Ramos (cell line): Measurements from ENCODE around the gene TIFAB.

Source experiments
- in situ Hi-C: fragments of 300-500 bp; cut with MboI; formaldehyde crosslinking; loops from one replicate; pipeline ENCODE4 v1.14.3; 2022; ENCODE audit warnings: low sequenced_read_pairs; ENCODE audit not compliant: unreplicated experiment

TIFAB gene

GRCh38 chr5:135445306-135445985 lies 6.7 kb downstream of the TIFAB start:
- in situ Hi-C loops: no loop called here

DNA sequence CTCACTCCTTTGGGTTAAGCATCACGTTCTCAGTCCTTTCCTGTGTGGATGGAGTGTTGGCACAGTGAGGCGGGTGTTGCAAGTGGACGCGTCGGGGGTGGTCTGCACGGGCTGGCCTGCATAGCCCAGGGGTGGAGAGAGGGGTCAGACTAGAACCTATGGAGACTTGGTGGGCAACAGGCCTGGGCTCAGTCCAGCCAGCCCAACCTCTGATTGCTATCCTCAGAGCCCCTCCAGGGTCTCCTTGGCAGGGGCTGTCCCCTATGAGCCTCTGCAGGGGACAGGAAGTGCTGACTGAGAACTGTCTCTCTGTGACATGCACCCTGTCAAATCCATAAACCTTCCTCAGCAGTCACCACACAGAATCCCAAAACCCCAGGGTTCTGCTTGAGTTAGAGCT lies 7.3 kb downstream of the TIFAB start:
- in situ Hi-C loops: no loop called here

GRCh38 chr5:135444360-135444759 lies 7.8 kb downstream of the TIFAB start:
- in situ Hi-C loops: no loop called here

- in situ Hi-C loops: no loop called here
These were observed 8.8 kb downstream of the TIFAB start for GRCh38 chr5:135443161-135443960.

DNA sequence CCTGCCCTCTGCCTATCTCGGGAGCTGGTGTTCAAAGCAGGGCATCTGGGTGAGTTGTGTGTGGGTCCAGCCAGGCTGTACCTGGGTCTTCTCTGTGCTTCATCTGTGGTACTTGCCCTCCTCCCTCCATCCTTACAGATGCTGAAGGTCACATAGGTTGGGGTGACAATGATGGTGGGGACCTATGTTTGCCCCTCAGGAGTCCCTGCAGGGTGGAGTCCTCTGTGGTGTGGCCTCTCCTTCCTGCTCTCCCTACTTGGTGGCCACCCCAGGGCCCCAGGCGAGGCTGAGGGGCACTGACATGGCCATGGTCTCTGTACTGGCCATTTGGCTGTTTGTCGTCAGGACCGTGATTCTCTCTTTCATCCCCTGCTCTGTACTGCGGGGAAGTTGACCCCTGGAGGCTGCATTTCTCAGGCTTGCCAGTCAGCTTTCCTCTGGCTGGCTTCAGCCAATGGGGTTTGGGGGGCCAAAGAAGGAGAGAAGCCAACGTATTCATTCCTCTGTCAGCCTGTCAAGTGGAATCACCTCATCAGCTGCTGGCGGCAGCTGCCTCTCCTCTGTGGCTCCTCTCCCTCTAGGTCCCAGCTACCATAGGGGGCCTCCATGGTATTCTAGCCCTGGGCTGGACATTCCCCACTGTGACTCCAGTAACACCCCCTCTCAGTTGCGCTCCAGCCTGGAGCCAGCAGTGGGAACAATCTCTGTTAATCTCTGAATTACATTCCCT lies 9.6 kb downstream of the TIFAB start:
- in situ Hi-C loops: no loop called here

DNA sequence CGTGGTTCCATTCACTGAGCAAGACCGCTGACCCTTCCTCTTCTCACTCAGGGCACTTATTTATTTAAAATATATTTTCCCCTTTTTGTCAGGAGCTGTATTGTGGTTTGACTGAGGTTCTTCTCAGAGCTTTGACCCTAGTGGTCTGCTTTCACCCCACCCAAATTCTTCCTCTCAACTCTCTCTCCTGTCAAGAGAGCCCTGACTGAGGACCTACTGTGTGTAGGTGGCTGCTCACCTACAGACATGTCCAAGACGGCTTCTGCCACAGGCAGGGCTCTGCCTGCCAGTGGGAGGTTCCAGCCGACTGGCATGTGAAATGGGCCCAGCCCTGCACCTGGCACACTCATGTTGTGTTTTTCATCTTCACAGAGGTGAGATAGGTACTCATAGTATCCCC lies 10.2 kb downstream of the TIFAB start:
- in situ Hi-C loops: no loop called here

GRCh38 chr5:135441350-135441831 lies 10.8 kb downstream of the TIFAB start:
- in situ Hi-C loops: no loop called here

DNA sequence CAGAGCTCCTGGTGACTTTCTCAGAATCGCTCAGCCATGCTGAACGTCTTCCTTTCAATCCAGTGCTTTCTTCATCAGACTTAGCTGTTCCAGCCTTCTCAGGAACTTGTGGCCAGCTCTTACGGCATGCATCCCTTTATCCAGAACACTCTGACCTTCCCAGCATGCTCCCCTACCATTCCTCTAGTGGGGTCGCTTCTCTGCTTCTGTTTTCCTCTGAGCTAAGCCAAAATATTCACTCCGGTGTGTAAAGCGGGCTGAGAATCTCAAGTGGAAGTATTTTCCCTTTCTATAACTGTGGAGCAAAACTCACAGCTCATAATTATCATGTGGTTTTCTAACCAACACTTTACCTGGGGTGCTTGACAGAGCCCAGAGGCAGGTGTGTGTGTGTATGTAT lies 11.2 kb downstream of the TIFAB start:
- in situ Hi-C loops: no loop called here

DNA sequence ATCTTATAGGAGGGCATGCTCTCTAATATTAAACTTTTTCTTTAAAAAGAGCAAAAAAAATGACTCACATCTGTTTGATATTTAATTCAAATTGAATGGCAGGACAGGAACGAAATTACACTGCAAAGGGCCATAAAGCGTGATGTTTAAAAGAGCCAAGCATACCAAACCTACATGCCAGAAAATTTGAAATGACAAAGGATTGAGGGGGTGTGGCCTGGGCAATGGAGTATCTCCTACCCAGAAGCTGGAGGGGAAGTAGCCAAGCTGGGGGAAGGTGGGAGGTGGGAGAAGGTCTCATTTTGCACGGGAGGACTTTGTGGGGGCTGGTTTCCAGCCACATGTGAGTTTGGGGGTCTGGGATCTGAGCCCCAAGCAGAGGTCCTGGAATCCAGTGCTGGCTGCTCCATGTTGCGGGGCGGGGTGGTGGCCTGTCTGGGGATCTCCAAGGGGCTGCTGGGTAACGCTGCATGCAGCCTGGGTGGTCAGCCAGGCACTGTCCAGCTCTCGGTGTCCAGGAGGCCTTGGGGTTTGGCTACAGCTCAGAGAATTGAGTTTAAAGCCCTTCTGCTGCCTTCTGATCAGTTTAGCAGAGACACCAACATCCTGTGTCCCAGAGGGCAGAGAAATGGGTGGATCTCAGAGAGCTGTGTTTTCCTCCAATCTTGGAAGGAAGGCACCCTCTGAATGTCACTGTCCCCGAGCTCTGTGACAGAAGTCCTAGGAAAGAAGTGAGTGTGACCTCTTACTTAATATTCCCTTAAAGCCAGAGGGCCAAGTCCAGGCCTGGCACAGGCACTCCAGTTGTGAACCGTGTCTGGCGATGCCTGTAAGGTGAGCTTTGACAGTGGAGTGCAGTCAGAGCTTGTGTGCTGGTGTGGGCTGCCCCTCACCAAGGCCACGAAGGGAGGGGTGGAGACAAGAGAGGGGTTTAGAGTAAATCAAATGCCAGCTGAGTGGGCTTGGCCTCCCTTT lies 12.6 kb downstream of the TIFAB start:
- in situ Hi-C loops: no loop called here

GRCh38 chr5:135438636-135439221 lies 13.4 kb downstream of the TIFAB start:
- in situ Hi-C loops: no loop called here

DNA sequence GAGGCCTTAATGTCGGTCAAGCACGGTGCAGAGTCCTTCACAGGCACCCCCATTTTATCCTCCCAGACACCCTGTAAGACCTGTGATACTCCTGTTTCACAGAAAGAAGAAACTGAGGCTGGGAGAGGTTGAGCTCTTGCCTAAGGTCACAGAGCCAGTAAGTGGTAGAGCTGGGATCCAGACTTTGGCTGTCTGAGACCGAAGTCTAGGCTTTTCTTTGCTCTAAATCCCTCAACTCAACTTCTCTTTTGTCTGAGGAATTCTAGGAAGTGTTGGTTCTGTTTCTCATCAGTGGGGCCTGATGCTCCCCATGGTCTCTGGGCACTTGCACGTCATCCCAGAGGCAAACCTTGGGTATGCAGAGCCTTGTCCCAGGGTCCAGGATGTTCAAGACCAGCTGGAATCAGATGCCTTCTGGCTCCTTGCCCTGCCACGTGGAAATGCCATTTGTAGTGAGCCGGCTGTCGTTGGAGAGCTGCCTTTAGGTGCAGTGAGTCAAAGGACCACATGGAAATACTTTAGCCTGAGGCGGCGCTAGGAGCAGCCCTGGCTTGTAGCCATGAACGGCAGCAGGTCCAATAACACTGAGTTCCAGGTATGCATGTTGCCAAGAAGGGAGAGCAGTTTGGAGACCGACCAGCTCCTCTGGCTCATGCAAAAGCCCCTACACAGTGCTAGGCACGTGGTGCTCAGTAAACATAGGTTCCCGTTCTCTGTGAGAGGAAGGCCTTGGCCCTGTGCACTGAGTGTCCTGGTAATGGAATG lies 14.2 kb downstream of the TIFAB start:
- in situ Hi-C loops: no loop called here

DNA sequence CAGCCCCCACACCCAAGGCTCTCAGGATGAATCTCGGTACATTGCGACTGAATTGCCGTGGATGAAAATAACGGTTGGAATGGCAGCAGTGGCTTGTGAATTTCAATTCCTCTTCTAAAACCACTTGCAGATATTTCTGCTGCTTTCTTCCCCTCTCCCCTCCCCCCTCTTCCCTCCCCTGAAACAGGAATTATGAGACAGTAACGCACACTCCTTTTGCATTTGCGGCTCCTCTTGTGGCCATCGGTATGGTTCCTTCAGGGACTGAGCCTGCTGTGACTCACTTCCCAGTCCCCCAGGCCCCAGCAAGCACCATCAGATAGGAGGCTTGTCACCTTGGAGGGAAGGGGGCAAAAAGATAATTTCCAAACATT lies 14.7 kb downstream of the TIFAB start:
- in situ Hi-C loops: no loop called here

DNA sequence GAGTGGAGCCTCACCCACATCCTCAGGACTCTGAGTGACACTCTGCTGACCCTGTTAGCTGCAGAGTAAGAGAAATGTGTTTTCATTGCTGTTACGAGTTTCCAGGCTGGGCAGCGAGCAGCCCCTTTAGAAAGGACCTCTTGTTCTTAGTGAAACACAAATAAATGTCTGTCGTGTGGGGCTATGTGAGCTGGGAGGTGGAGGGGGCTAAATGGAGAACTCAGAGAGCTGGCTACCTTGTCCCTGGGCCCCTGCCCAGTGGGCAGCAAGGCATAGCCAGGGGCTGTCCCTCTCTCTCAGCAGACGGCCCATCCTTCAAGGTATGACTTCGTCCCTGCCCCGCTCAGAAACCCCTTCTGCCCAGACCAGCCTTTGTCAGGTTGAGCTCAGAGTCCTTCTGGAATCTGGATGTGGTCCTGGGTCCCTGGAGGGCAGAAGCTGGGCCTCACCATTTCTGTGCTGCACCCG lies 15.2 kb downstream of the TIFAB start:
- in situ Hi-C loops: no loop called here

DNA sequence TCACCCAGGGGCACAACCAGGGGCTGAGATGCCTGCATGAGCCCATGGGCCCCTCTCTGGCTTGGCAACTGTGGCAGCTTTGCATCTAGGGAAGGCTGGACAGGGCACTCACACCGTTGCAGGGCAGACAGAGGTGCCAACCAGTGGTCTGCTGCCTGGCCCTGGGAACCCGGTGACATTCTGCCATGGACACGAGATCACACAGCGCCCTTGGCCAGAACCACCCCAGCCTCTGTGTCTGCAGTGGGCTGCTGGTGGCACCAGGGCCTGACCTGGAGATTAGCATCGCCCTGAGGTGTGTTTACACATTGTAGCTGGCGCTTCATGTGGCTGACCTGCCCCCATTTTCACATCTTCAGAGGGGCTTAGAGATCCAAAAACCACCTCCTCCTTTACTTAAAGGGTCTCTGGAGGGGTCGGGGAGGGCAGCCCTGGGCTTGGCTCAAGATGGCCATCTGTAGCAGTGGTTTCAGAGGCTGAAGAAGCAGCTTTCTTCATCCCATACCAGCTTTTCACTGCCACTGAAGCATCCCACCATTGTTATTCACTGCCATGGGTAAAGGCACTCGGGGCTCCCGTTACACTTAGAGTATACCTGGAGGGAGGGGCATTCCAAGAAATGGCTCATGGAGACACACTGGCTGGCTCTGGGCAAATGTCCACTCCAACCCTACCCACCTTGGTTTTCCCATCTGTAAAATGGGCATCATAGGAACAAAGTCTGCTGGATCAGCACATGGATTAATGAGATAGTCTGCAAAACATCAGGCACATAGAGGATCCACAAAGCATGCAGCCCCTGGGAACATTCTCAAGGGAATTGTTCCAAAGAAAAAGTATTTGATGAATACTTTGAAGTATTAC lies 16.5 kb downstream of the TIFAB start:
- in situ Hi-C loops: no loop called here

GRCh38 chr5:135434591-135435466 lies 17.3 kb downstream of the TIFAB start:
- in situ Hi-C loops: no loop called here

DNA sequence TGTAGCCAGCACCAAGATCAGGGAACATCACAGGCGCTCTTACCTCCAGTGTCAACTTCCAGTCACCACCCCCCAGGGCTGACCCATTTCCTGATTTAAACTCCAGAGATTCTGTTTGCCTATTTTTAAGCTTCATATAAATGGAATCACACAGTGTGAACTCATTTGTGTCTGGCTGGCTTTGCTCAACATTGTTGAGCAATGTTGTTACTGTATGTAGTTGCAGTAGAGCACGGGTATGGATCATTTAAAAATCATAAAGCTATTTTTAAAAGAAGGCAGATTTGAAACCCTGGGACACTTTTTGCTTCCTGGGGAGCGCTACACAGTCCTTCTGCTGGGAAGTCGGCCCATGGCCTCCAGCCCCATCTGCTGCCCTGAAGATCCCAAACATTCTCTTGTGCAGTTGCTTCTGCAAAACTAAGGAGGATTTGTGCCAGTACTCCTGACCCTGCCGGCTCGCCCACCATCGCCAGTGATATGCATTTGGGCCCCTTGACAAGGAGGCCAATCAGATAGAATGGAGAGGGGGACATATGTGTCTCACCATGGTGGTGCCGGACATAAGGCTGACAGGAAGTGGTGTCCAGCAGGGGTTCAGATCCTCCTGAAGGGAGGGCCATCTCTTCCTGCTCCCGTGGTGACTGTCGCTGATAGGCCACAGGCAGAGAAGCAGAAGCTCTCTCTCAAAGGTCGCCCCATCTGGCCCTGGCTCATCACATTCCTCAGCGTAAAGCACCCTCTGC lies 18.3 kb downstream of the TIFAB start:
- in situ Hi-C loops: no loop called here
